Natural killer cell (primary cell): ENCODE results near the gene INPP4B. TPM values are rescaled to one million over a fixed set of nuclear protein-coding genes. Genes with fewer than 3 reads are reported as not detected.

ENCODE experiments used
- ATAC-seq, 3 donors: fragments of 150-1000 bp in 2 of 3; fragments of 200-7000 bp in 1 of 3; cut with Tn5 transposase; 1 replicate in 1 of 3; 2 replicates in 2 of 3; pipeline ENCODE4 v1.10.0; 2021; ENCODE audit warnings: mild to moderate bottlenecking in 2 of 3, moderate library complexity in 2 of 3
- DNase-seq, 2 donors: peaks; one replicate each; pipeline versions ENCODE4 v3.0.0 to v3.0.0-alpha.2; 2013 to 2021; ENCODE audit warnings: mixed read lengths in 1 of 2
- H3K27ac ChIP-seq: one replicate; pipeline ENCODE4 v1.5.1; 2013; ENCODE audit warnings: mild to moderate bottlenecking, low read length
- H3K27me3 ChIP-seq: one replicate; pipeline ENCODE4 v1.6.1; 2013; ENCODE audit warnings: low read length; ENCODE audit not compliant: control insufficient read depth, insufficient read depth
- H3K36me3 ChIP-seq: one replicate; pipeline ENCODE4 v1.6.1; 2013; ENCODE audit warnings: low read length; ENCODE audit not compliant: control insufficient read depth, insufficient read depth
- H3K4me1 ChIP-seq: one replicate; pipeline ENCODE4 v1.6.1; 2013; ENCODE audit warnings: low read length; ENCODE audit not compliant: control insufficient read depth, insufficient read depth
- H3K4me3 ChIP-seq: one replicate; pipeline ENCODE4 v1.5.1; 2013; ENCODE audit warnings: low read length
- H3K9me3 ChIP-seq: one replicate; pipeline ENCODE4 v1.6.1; 2013; ENCODE audit warnings: low read length; ENCODE audit not compliant: control insufficient read depth, insufficient read depth
- H3K27ac Mint-ChIP-seq, 2 donors: one replicate each; pipeline ENCODE4 v1.8.0; 2022; ENCODE audit warnings: mild to moderate bottlenecking in 2 of 2, mixed read lengths in 2 of 2, moderate library complexity in 1 of 2
- H3K27me3 Mint-ChIP-seq, 2 donors: one replicate each; pipeline ENCODE4 v1.8.0; 2022; ENCODE audit warnings: low read depth in 2 of 2, mixed read lengths in 2 of 2
- H3K36me3 Mint-ChIP-seq: one replicate; pipeline ENCODE4 v1.8.0; 2022; ENCODE audit warnings: mixed read lengths
- H3K4me1 Mint-ChIP-seq, 2 donors: one replicate each; pipeline ENCODE4 v1.8.0; 2022; ENCODE audit warnings: mixed read lengths in 2 of 2
- H3K4me3 Mint-ChIP-seq: one replicate; pipeline ENCODE4 v1.8.0; 2022; ENCODE audit warnings: mild to moderate bottlenecking, moderate library complexity, mixed read lengths
- H3K9me3 Mint-ChIP-seq, 2 donors: one replicate each; pipeline ENCODE4 v1.8.0; 2022; ENCODE audit warnings: mixed read lengths in 2 of 2
- WGBS: methylation state at CpG from one replicate; pipeline ENCODE4 v1.1.7; 2013; ENCODE audit warnings: missing lambda C conversion rate; ENCODE audit not compliant: insufficient coverage; 5-methylcytosine and 5-hydroxymethylcytosine counted together
- intact Hi-C: fragments of 100-400 bp; cut with micrococcal nuclease; formaldehyde crosslinking; loops from one replicate; pipeline ENCODE4 v1.14.2; 2022
- total RNA-seq, 4 donors: library from RNA; stranded (reverse); fragments of 120-200 nt in 1 of 4; gene quantifications; one replicate each; pipeline versions ENCODE4 v1.2.3 to v1.2.4, GENCODE V29; 2013 to 2022
- TF ChIP-seq, protein P1 (sequence below): fragments of 200-600 bp; IDR thresholded peaks from one replicate; pipeline ENCODE4 v1.8.0; 2022; ENCODE audit warnings: antibody characterized with exemption

INPP4B gene
- total RNA-seq, 3 donors from 2014 or later (not counting 1 experiment from before 2014, with no cell fraction given): 2.4 to 6.2 (median 4.5) TPM

GRCh38 chr4:142098900-142099545 lies 747.1 kb downstream of the INPP4B start:
- Mint-ChIP-seq H3K36me3 (no peaks in the 10 kb centered on the region), H3K4me3 (no peak overlapping the region), H3K27me3 (no peaks in the 10 kb centered on the region), H3K27ac (no peak overlapping the region), H3K9me3 (peaks cover 10% of the 10 kb centered on the region in 2 donors), H3K4me1 (no peaks in the 10 kb centered on the region)
- H3K4me3 ChIP-seq: no peak overlapping the region
- no peaks in the 10 kb centered on the region for H3K27me3 ChIP-seq
- WGBS: no CpG with 5 or more reads among the region's 1 CpG
- no peaks in the 10 kb centered on the region for H3K9me3 ChIP-seq
- ATAC-seq (no peak), DNase-seq (no peak)
- H3K4me1 ChIP-seq: no peaks in the 10 kb centered on the region
- no peaks in the 10 kb centered on the region for H3K36me3 ChIP-seq
- intact Hi-C loops: no loop called here
- TF ChIP-seq, protein P1, sequence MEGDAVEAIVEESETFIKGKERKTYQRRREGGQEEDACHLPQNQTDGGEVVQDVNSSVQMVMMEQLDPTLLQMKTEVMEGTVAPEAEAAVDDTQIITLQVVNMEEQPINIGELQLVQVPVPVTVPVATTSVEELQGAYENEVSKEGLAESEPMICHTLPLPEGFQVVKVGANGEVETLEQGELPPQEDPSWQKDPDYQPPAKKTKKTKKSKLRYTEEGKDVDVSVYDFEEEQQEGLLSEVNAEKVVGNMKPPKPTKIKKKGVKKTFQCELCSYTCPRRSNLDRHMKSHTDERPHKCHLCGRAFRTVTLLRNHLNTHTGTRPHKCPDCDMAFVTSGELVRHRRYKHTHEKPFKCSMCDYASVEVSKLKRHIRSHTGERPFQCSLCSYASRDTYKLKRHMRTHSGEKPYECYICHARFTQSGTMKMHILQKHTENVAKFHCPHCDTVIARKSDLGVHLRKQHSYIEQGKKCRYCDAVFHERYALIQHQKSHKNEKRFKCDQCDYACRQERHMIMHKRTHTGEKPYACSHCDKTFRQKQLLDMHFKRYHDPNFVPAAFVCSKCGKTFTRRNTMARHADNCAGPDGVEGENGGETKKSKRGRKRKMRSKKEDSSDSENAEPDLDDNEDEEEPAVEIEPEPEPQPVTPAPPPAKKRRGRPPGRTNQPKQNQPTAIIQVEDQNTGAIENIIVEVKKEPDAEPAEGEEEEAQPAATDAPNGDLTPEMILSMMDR: no peak
- no peak overlapping the region for H3K27ac ChIP-seq

DNA sequence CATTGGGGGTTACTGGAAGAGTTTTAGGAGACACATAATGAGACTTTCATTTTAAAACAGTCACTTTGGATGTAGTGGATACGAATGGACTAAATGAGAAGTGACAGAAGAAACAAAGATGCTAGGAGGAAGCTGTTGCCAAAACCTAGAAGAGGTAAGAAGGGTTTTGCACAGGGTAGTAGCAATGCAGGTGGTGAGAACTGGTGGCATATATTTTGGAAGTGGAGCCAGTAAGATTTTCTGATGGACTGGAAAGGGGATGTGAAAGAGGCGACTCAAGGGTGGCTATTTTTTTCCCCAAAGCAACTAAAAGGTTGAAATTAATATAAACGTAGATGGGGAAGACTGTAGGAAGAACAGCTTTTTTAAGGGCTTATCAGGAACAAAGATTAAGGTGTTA lies 747.7 kb downstream of the INPP4B start:
- Mint-ChIP-seq H3K4me1 (no peaks in the 10 kb centered on the region), H3K9me3 (peaks cover 10% of the 10 kb centered on the region in 2 donors), H3K27ac (no peak overlapping the region), H3K36me3 (no peaks in the 10 kb centered on the region), H3K4me3 (no peak overlapping the region), H3K27me3 (no peaks in the 10 kb centered on the region)
- TF ChIP-seq, protein P1: no peak
- intact Hi-C loops: no loop called here
- Histone ChIP-seq H3K4me3 (no peak overlapping the region), H3K36me3 (no peaks in the 10 kb centered on the region), H3K9me3 (no peaks in the 10 kb centered on the region), H3K27ac (no peak overlapping the region), H3K27me3 (no peaks in the 10 kb centered on the region), H3K4me1 (no peaks in the 10 kb centered on the region)
- WGBS: 87% methylated on average over 3 of the region's 3 CpGs
- ATAC-seq: no peak
- no peak for DNase-seq

GRCh38 chr4:142097015-142097414 lies 749.1 kb downstream of the INPP4B start:
- no peaks in the 10 kb centered on the region for H3K36me3 Mint-ChIP-seq
- intact Hi-C loops: no loop called here

More at GRCh38 chr4:142097015-142097414, 749.1 kb downstream of the INPP4B start:
- Histone ChIP-seq H3K4me3 (no peak overlapping the region), H3K36me3 (no peaks in the 10 kb centered on the region), H3K9me3 (no peaks in the 10 kb centered on the region), H3K4me1 (no peaks in the 10 kb centered on the region), H3K27ac (no peak overlapping the region), H3K27me3 (no peaks in the 10 kb centered on the region)
- Mint-ChIP-seq H3K9me3 (peaks cover 8 to 10% of the 10 kb centered on the region in 2 donors), H3K27ac (no peak overlapping the region), H3K4me3 (no peak overlapping the region), H3K4me1 (no peaks in the 10 kb centered on the region), H3K27me3 (no peaks in the 10 kb centered on the region)
- WGBS: no CpG with 5 or more reads among the region's 3 CpGs
- ATAC-seq (no peak), DNase-seq (no peak)
- TF ChIP-seq, protein P1: no peak
